B cell (primary cell): Measurements from ENCODE around the gene ZNF19. TPM values are rescaled to one million over a fixed set of nuclear protein-coding genes. Genes with fewer than 3 reads are reported as not detected.

Source experiments
- ATAC-seq: fragments of 200-7000 bp; cut with Tn5 transposase; one replicate; pipeline ENCODE4 v1.10.0; 2021; ENCODE audit warnings: low read depth, mild to moderate bottlenecking, moderate number of reproducible peaks, moderate library complexity
- CTCF ChIA-PET: fragments of 350-600 bp; sonication (Branson Sonifier 250); formaldehyde crosslinking; loops from one replicate; lab custom pipeline; 2021; ENCODE audit warnings: antibody characterized with exemption, inconsistent platforms; lab: Charles Lee
- POLR2A ChIA-PET: fragments of 350-600 bp; sonication (Branson Sonifier 250); formaldehyde crosslinking; loops from one replicate; lab custom pipeline; 2021; ENCODE audit warnings: antibody characterized with exemption; lab: Charles Lee
- DNase-seq: peaks from one replicate; pipeline ENCODE4 v3.0.0; 2013
- H2AFZ ChIP-seq: 2 replicates; pipeline ENCODE4 v1.6.1; 2012; ENCODE audit warnings: mild to moderate bottlenecking, low read depth, low read length; ENCODE audit not compliant: insufficient read depth, poor library complexity, severe bottlenecking
- H3K27ac ChIP-seq, 2 donors: 1 replicate in 1 of 2; 2 replicates in 1 of 2; pipeline ENCODE4 v1.5.1; 2012 to 2013; ENCODE audit warnings: low read length in 2 of 2, mild to moderate bottlenecking in 2 of 2, moderate library complexity in 1 of 2
- H3K27me3 ChIP-seq, 4 experiments: fragments of 200-600 bp in 1 of 4; sonication (generic) in 1 of 4; replicated peaks in 1 of 4; 1 replicate in 2 of 4; 2 replicates in 2 of 4; pipeline versions ENCODE4 v1.6.1 to v1.7.0; 2013 to 2016; ENCODE audit warnings: low read length in 3 of 4, mild to moderate bottlenecking in 2 of 4, mixed read lengths in 1 of 4, moderate library complexity in 1 of 4; ENCODE audit not compliant: insufficient read depth in 4 of 4, control insufficient read depth in 3 of 4; ENCODE audit errors: control extremely low read depth in 1 of 4
- H3K36me3 ChIP-seq, 2 experiments: replicated peaks in 1 of 2; 1 replicate in 1 of 2; 2 replicates in 1 of 2; pipeline versions ENCODE4 v1.6.1 to v1.7.1; 2013; ENCODE audit warnings: low read length in 1 of 2; ENCODE audit not compliant: insufficient read depth in 2 of 2, control insufficient read depth in 1 of 2; ENCODE audit errors: control extremely low read depth in 1 of 2, extremely low read depth in 1 of 2
- H3K4me1 ChIP-seq, 2 donors: fragments of 200-600 bp in 1 of 2; sonication (generic) in 1 of 2; 1 replicate in 1 of 2; 2 replicates in 1 of 2; pipeline versions ENCODE4 v1.5.1 to v1.6.1; 2013 to 2017; ENCODE audit warnings: low read length in 2 of 2; ENCODE audit not compliant: control insufficient read depth in 2 of 2, insufficient read depth in 2 of 2
- H3K4me2 ChIP-seq: replicated peaks from 2 replicates; pipeline ENCODE3; 2012; ENCODE audit warnings: mild to moderate bottlenecking, low read depth, low read length; ENCODE audit not compliant: poor library complexity, severe bottlenecking
- H3K4me3 ChIP-seq, 5 experiments: fragments of 200-600 bp in 1 of 5; sonication (generic) in 1 of 5; 1 replicate in 3 of 5; 2 replicates in 2 of 5; pipeline versions ENCODE4 v1.5.1 to v1.7.0; 2011 to 2016; ENCODE audit warnings: low read length in 4 of 5, mild to moderate bottlenecking in 4 of 5, low read depth in 2 of 5, control low read depth in 1 of 5, moderate library complexity in 1 of 5; ENCODE audit not compliant: insufficient read depth in 1 of 5; ENCODE audit errors: control extremely low read depth in 1 of 5, extremely low read depth in 1 of 5
- H3K79me2 ChIP-seq: fragments of 200-600 bp; sonication (generic); one replicate; pipeline ENCODE4 v1.6.0; 2016; ENCODE audit warnings: low read length; ENCODE audit not compliant: control insufficient read depth, insufficient read depth
- H3K9ac ChIP-seq: fragments of 200-600 bp; sonication (generic); 2 replicates; pipeline ENCODE4 v1.6.1; 2017; ENCODE audit warnings: mild to moderate bottlenecking, low read length, moderate library complexity
- H3K9me3 ChIP-seq, 3 donors: one replicate each; pipeline versions ENCODE4 v1.6.1 to v1.7.1; 2013; ENCODE audit warnings: low read length in 2 of 3; ENCODE audit not compliant: control insufficient read depth in 2 of 3, insufficient read depth in 1 of 3; ENCODE audit errors: control extremely low read depth in 1 of 3
- H4K20me1 ChIP-seq: 2 replicates; pipeline ENCODE4 v1.6.0; 2012; ENCODE audit warnings: mild to moderate bottlenecking, low read length; ENCODE audit not compliant: insufficient read depth, control insufficient read depth, poor library complexity, severe bottlenecking
- H3K27ac Mint-ChIP-seq: one replicate; pipeline ENCODE4 v1.8.0; 2021; ENCODE audit warnings: mixed read lengths
- H3K27me3 Mint-ChIP-seq: one replicate; pipeline ENCODE4 v1.8.0; 2021; ENCODE audit warnings: mixed read lengths
- H3K4me1 Mint-ChIP-seq: one replicate; pipeline ENCODE4 v1.8.0; 2021; ENCODE audit warnings: mixed read lengths
- H3K4me3 Mint-ChIP-seq: one replicate; pipeline ENCODE4 v1.8.0; 2021; ENCODE audit warnings: mixed read lengths
- H3K9me3 Mint-ChIP-seq: one replicate; pipeline ENCODE4 v1.8.0; 2022; ENCODE audit warnings: mixed read lengths; ENCODE audit not compliant: insufficient read depth
- CTCF ChIP-seq: fragments of 200-600 bp; IDR thresholded peaks from one replicate; pipeline ENCODE4 v1.8.0; 2022; ENCODE audit warnings: antibody characterized with exemption, mild to moderate bottlenecking
- EZH2 ChIP-seq: IDR thresholded peaks from 2 replicates; pipeline ENCODE4 v1.6.1; 2012; ENCODE audit warnings: borderline replicate concordance, low read depth, mild to moderate bottlenecking, moderate library complexity, low read length; ENCODE audit not compliant: insufficient read depth, poor library complexity, severe bottlenecking
- WGBS: methylation state at CpG from one replicate; pipeline ENCODE4 v1.1.5; 2013; ENCODE audit warnings: missing lambda C conversion rate; ENCODE audit not compliant: insufficient coverage; 5-methylcytosine and 5-hydroxymethylcytosine counted together
- intact Hi-C: fragments of 100-400 bp; cut with micrococcal nuclease; formaldehyde crosslinking; loops from one replicate; pipeline ENCODE4 v1.10.0; 2022
- polyA plus RNA-seq: library from polyadenylated mRNA; depleted of rRNA; stranded (reverse); fragments of >200 nt; gene quantifications from 2 replicates; pipeline ENCODE4 v1.2.3, GENCODE V29; 2012
- total RNA-seq, 2 donors: library from RNA; stranded (reverse); fragments of 120-200 nt in 1 of 2; gene quantifications; 1 replicate in 1 of 2; 2 replicates in 1 of 2; pipeline versions ENCODE4 v1.2.3 to v1.2.4, GENCODE V29; 2013 to 2022

ZNF19 gene
- total and polyA plus RNA-seq, 2 donors (not counting 1 experiment from before 2014, with no cell fraction given) = 2.4 to 12.6 TPM

DNA sequence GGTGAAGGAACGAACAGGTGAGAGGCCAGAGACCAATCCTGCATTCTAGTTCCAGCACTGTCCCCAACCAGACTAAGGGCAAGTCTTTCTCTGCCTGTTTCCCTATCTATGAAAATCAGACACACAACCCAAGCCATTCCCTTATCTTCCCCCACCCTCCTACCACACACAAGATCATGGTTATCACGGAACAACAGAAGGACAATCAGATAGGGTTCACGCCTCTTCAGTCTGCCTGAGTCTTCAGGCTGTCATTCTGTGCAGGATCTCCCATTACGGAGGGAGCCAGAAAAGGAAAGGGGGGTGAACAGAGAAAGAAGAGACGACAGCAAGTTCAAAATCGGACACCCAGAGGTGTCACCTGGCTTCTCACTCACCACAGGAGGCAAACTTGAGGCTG, 58.4 kb downstream of the ZNF19 start:
- Mint-ChIP-seq H3K4me3 (no peak overlapping the region), H3K27ac (no peak overlapping the region), H3K4me1 (peaks cover 3% of the 10 kb centered on the region), H3K9me3 (no peaks in the 10 kb centered on the region), H3K27me3 (peaks cover 47% of the 10 kb centered on the region)
- POLR2A ChIA-PET = no interaction called here
- no peaks in the 10 kb centered on the region for H4K20me1 ChIP-seq
- no peak for ATAC-seq
- TF ChIP-seq CTCF (no peak), EZH2 (no peak)
- H3K9ac ChIP-seq = no peak overlapping the region
- 80% methylated on average over 4 of the region's 6 CpGs for WGBS
- peaks cover 0 to 17% (median 0%) of the 10 kb centered on the region in 3 donors for H3K9me3 ChIP-seq
- H3K36me3 ChIP-seq = no peaks in the 10 kb centered on the region
- no peak overlapping the region for H2AFZ ChIP-seq
- H3K79me2 ChIP-seq = no peaks in the 10 kb centered on the region
- H3K4me2 ChIP-seq = no peak overlapping the region
- H3K4me1 ChIP-seq = peaks cover 0 to 4% of the 10 kb centered on the region in 2 donors
- no peak overlapping the region for H3K27ac ChIP-seq
- H3K27me3 ChIP-seq = peaks cover 0 to 28% (median 4%) of the 10 kb centered on the region in 4 experiments
- intact Hi-C loops = no loop called here
- CTCF ChIA-PET = interaction anchor here (0.8 to 1.3 kb wide), 3 partner anchors 8 to 63 kb away, joined by 3 to 4 read pairs (median 3); no protein-coding TSS in a partner anchor
- no peak for DNase-seq
- H3K4me3 ChIP-seq = no peak overlapping the region

DNA sequence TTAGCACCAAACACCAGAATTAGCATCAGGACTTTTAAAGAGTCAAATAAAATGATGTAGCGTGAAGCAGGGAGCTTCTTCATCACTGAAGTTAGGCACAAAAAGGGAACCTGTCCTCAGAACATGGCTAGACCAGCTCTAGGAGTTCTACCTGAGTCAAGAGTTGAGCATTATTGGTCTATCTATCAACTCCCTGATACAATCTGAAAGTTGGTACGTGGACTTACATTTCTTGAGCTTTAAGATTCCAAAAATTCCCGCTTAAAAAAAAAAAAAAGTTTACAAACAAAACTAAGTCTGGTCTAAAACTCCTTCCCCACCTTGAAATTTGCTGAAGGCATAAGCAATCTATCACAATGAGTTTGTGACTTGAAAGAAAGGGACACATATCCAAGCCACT, 59.5 kb downstream of the ZNF19 start:
- H3K4me3 ChIP-seq = no peak overlapping the region
- WGBS = 85% methylated on average over 3 of the region's 3 CpGs
- no peak overlapping the region for H3K4me3 Mint-ChIP-seq

More for the DNA sequence above, 59.5 kb downstream of the ZNF19 start:
- ChIA-PET CTCF (interaction anchor here (0.7 to 1.3 kb wide), 3 partner anchors 10 to 19 kb away, joined by 3 to 4 read pairs (median 3); no protein-coding TSS in a partner anchor), POLR2A (no interaction called here)
- Mint-ChIP-seq H3K27me3 (peaks cover 58% of the 10 kb centered on the region), H3K27ac (no peak overlapping the region), H3K4me1 (peaks cover 4% of the 10 kb centered on the region), H3K9me3 (no peaks in the 10 kb centered on the region)
- DNase-seq = no peak
- Histone ChIP-seq H3K9ac (no peak overlapping the region), H3K4me2 (no peak overlapping the region), H3K36me3 (no peaks in the 10 kb centered on the region), H3K4me1 (peaks cover 0 to 4% of the 10 kb centered on the region in 2 donors), H3K9me3 (peaks cover 0 to 18% (median 0%) of the 10 kb centered on the region in 3 donors), H3K27me3 (peaks cover 0 to 38% (median 6%) of the 10 kb centered on the region in 4 experiments), H3K79me2 (no peaks in the 10 kb centered on the region), H3K27ac (no peak overlapping the region), H4K20me1 (no peaks in the 10 kb centered on the region), H2AFZ (no peak overlapping the region)
- intact Hi-C loops = no loop called here
- no peak for ATAC-seq
- no peak for TF ChIP-seq EZH2
- TF ChIP-seq CTCF = no peak
